Measurements from ENCODE around the gene ARMC6. TPM values are rescaled to one million over a fixed set of nuclear protein-coding genes. Genes with fewer than 3 reads are reported as not detected.

The ARMC6 gene
- total RNA-seq, 1 donor from 2014 or later, result 27.0 TPM

DNA sequence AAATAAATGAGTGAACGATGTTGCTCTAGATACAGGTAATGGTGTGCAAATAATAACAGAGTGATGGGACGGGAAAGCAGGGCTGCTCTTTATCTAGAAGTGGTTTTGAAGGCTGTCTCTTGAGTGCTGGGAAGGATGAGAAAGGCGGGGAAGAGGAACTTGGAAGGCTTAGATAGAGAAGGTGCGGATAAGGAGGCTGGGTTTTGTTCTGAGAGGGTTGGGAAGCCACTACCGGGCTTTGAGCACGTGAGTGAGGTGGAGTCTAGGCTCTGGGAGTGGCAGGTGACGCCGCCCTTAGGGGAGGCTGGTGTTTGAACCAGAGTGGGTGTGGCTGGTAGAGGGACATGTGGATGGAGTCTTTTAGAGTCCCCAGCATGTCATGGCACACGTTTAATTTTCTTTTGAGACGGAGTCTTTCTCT lies 811 bp downstream of the ARMC6 start:
- no peaks in the 10 kb centered on the region for H3K27me3 Mint-ChIP-seq (ENCODE audit: unreplicated experiment)
- TF ChIP-seq, protein P1, sequence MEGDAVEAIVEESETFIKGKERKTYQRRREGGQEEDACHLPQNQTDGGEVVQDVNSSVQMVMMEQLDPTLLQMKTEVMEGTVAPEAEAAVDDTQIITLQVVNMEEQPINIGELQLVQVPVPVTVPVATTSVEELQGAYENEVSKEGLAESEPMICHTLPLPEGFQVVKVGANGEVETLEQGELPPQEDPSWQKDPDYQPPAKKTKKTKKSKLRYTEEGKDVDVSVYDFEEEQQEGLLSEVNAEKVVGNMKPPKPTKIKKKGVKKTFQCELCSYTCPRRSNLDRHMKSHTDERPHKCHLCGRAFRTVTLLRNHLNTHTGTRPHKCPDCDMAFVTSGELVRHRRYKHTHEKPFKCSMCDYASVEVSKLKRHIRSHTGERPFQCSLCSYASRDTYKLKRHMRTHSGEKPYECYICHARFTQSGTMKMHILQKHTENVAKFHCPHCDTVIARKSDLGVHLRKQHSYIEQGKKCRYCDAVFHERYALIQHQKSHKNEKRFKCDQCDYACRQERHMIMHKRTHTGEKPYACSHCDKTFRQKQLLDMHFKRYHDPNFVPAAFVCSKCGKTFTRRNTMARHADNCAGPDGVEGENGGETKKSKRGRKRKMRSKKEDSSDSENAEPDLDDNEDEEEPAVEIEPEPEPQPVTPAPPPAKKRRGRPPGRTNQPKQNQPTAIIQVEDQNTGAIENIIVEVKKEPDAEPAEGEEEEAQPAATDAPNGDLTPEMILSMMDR (IDR thresholded peaks at IDR 0.05), result no peak
- peaks cover 4% of the 10 kb centered on the region for H3K36me3 Mint-ChIP-seq (ENCODE audit: unreplicated experiment)
- no peak for DNase-seq (ENCODE audit: extremely low spot score, unreplicated experiment)
- H3K27ac Mint-ChIP-seq (ENCODE audit: unreplicated experiment), result peak overlapping the region; percentile 73
- H3K9me3 Mint-ChIP-seq (ENCODE audit: unreplicated experiment), result no peaks in the 10 kb centered on the region
- peaks cover 26% of the 10 kb centered on the region for H3K4me1 Mint-ChIP-seq (ENCODE audit: unreplicated experiment)
- H3K4me3 Mint-ChIP-seq (ENCODE audit: unreplicated experiment), result peak overlapping the region; percentile 80

DNA sequence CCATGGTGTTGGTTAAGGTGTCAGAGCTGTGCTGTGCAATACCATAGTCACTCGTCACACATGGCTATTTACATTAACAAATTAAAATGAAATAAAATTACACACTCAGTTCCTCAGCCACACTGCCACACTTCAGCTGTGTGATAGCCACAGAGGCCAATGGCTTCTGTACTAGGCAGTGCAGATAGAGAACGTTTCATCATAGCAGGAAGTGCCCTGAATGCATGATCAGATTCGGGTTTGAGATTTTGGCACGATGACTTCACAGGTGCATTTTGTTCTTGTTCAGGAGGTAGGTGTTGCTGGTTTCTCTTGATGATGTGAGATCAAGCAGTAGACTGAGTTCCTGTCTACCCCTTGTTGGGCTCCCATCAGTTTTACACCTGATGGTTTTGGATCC lies 6.5 kb downstream of the ARMC6 start:
- Mint-ChIP-seq H3K4me3 (ENCODE audit: unreplicated experiment) (no peak overlapping the region), H3K4me1 (ENCODE audit: unreplicated experiment) (peaks cover 16% of the 10 kb centered on the region), H3K36me3 (ENCODE audit: unreplicated experiment) (peaks cover 5% of the 10 kb centered on the region), H3K27ac (ENCODE audit: unreplicated experiment) (no peak overlapping the region), H3K9me3 (ENCODE audit: unreplicated experiment) (no peaks in the 10 kb centered on the region), H3K27me3 (ENCODE audit: unreplicated experiment) (no peaks in the 10 kb centered on the region)
- DNase-seq (ENCODE audit: extremely low spot score, unreplicated experiment), result no peak
- TF ChIP-seq, protein P1 (IDR thresholded peaks at IDR 0.05), result no peak

DNA sequence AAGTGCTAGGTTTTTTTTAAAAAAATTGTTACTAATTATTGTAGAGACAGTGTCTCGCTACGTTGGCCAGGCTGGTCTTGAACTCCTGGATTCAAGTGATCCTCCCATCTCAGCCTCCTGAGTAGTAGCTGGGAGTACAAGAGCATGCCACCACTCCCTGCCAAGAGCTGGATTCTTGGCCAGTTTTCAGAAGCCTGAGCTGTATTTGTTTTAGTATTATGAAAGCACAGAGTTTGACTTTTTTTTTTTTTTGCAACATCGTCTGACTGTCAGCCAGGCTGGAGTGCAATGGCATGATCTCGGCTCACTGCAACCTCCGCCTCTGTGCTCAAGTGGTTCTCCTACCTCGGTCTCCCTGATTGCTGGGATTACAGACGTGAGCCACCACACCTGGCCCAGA lies 7.0 kb downstream of the ARMC6 start:
- no peak for DNase-seq (ENCODE audit: extremely low spot score, unreplicated experiment)
- peak overlapping the region; percentile 56 for H3K27ac Mint-ChIP-seq (ENCODE audit: unreplicated experiment)
- TF ChIP-seq, protein P1 (IDR thresholded peaks at IDR 0.05), result no peak
- H3K9me3 Mint-ChIP-seq (ENCODE audit: unreplicated experiment), result no peaks in the 10 kb centered on the region
- H3K4me3 Mint-ChIP-seq (ENCODE audit: unreplicated experiment), result no peak overlapping the region
- peaks cover 7% of the 10 kb centered on the region for H3K36me3 Mint-ChIP-seq (ENCODE audit: unreplicated experiment)
- peaks cover 12% of the 10 kb centered on the region for H3K4me1 Mint-ChIP-seq (ENCODE audit: unreplicated experiment)
- H3K27me3 Mint-ChIP-seq (ENCODE audit: unreplicated experiment), result no peaks in the 10 kb centered on the region

DNA sequence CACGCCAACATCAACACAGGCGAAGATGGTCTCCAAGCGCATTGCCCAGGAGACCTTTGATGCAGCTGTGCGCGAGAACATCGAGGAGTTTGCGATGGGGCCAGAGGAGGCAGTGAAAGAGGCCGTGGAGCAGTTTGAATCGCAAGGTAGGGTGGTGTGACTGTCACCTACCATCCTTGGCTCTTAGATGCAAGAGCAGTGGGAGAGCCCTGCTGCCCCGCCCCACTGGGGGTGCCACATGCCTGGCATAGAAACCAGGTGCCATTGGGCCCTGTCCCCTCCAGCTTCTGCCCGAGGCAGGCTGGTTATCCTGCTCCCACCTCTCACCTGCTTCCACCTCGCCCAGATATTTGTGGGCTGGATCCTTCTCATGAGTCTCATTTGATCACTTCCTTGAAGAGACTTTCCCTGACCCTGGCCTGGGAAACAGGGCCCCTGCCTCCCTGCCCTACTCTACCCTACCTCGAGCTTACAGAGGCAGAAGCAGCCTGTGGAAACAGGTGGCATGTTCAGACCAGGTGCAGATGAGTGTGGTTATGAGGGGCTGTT lies 9.4 kb downstream of the ARMC6 start:
- no peak for DNase-seq (ENCODE audit: extremely low spot score, unreplicated experiment)
- Mint-ChIP-seq H3K4me1 (ENCODE audit: unreplicated experiment) (peaks cover 8% of the 10 kb centered on the region), H3K4me3 (ENCODE audit: unreplicated experiment) (no peak overlapping the region), H3K9me3 (ENCODE audit: unreplicated experiment) (no peaks in the 10 kb centered on the region), H3K27ac (ENCODE audit: unreplicated experiment) (no peak overlapping the region), H3K27me3 (ENCODE audit: unreplicated experiment) (no peaks in the 10 kb centered on the region), H3K36me3 (ENCODE audit: unreplicated experiment) (peaks cover 13% of the 10 kb centered on the region)
- TF ChIP-seq, protein P1 (IDR thresholded peaks at IDR 0.05), result no peak

DNA sequence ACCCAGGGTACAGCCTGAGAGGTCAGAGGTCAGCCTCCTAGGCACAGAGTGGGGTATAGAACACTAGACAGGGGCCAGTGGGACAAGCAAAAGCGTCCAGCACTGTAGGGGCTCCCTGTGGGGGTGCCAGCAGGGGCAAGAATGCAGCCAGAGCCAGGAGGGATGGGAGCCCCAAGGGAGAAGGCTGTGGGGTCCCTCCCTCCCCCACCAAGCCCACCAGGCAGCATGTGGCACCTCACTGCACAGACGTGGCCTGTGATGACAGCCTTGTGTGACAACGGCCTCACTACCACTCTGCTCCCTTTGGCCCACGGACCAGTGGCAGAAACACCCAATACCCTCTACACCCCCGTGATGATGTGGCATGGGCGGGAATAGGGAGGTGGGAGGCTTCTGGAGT lies 10.1 kb downstream of the ARMC6 start:
- H3K9me3 Mint-ChIP-seq (ENCODE audit: unreplicated experiment), result no peaks in the 10 kb centered on the region
- H3K36me3 Mint-ChIP-seq (ENCODE audit: unreplicated experiment), result peaks cover 13% of the 10 kb centered on the region
- TF ChIP-seq, protein P1 (IDR thresholded peaks at IDR 0.05), result no peak
- H3K4me1 Mint-ChIP-seq (ENCODE audit: unreplicated experiment), result peaks cover 8% of the 10 kb centered on the region
- no peak overlapping the region for H3K27ac Mint-ChIP-seq (ENCODE audit: unreplicated experiment)
- no peaks in the 10 kb centered on the region for H3K27me3 Mint-ChIP-seq (ENCODE audit: unreplicated experiment)
- H3K4me3 Mint-ChIP-seq (ENCODE audit: unreplicated experiment), result no peak overlapping the region
- DNase-seq (ENCODE audit: extremely low spot score, unreplicated experiment), result no peak
